Measurements from ENCODE around the gene HEATR9.
A peak's percentile ranks its signal among the peaks of the same experiment; 100 is the strongest.

Gene HEATR9

DNA sequence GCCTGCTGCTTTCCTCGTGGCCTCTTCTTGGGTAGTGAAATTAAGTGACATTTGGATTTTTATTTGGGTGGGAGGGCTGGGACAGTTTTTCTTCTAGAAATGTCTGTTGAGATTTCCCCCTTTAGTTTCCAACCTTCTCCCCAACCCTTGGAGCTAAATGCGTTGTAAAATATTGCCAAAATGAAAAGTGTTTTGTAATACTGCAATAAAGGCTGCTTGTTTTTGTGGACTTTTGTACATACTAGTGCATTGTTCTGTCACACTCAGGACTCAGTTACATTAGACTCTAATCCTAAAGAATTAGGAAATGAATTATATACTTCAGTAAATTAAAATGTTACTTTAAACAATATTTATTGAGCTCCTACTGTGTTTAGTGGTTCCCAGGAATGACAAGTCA lies 21.7 kb downstream of the HEATR9 start:
- no peak for TF ChIP-seq CTCF (IDR thresholded peaks at IDR 0.05; ENCODE audit: control insufficient read depth, insufficient read depth, low read depth, low read length, missing control alignments)
- no peak overlapping the region for H3K4me3 ChIP-seq (ENCODE audit: control insufficient read depth, low read depth, low read length)

GRCh38 chr17:35846055-35846809 lies 22.5 kb downstream of the HEATR9 start:
- peak; percentile 17 for DNase-seq (ENCODE audit: low read depth)
- H3K4me3 ChIP-seq (ENCODE audit: control insufficient read depth, low read depth, low read length) = no peak overlapping the region
- TF ChIP-seq CTCF (IDR thresholded peaks at IDR 0.05; ENCODE audit: control insufficient read depth, insufficient read depth, low read depth, low read length, missing control alignments) = no peak

More for the DNA sequence above, 21.7 kb downstream of the HEATR9 start:
- DNase-seq (ENCODE audit: low read depth) = no peak

DNA sequence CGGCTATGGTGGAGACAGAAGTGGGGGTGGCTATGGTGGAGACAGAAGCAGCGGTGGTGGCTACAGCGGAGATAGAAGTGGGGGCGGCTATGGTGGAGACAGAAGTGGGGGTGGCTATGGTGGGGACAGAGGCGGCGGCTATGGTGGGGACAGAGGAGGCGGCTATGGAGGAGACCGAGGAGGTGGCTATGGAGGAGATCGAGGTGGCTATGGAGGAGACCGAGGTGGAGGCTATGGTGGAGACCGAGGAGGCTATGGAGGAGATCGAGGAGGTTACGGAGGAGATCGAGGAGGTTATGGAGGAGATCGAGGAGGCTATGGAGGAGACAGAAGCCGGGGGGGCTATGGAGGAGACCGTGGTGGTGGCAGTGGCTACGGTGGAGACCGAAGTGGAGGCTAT lies 24.1 kb downstream of the HEATR9 start:
- DNase-seq (ENCODE audit: low read depth) = no peak
- TF ChIP-seq CTCF (IDR thresholded peaks at IDR 0.05; ENCODE audit: control insufficient read depth, insufficient read depth, low read depth, low read length, missing control alignments) = no peak

DNA sequence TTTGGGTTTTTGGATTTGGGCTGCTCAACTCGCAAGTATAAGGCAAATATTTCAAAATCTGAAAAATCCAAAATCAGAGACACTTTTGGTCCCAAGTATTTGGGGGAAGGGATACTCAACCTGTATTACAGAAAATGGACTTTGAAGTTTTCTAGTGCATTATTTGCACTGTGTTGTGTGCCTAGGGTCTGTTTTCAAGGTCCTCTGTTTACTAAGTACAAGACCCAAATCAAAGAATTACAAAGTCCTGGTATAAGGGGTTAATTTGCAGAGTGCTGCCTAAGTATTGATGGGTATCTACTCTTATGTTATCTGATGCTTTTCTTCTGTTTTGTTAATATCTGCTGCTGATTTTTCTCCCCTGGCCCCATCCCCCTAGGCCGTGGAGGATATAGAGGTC lies 25.0 kb downstream of the HEATR9 start:
- no peak for DNase-seq (ENCODE audit: low read depth)
- TF ChIP-seq CTCF (IDR thresholded peaks at IDR 0.05; ENCODE audit: control insufficient read depth, insufficient read depth, low read depth, low read length, missing control alignments) = no peak
- H3K4me3 ChIP-seq (ENCODE audit: control insufficient read depth, low read depth, low read length) = no peak overlapping the region

More for the DNA sequence above, 24.1 kb downstream of the HEATR9 start:
- H3K4me3 ChIP-seq (ENCODE audit: control insufficient read depth, low read depth, low read length) = no peak overlapping the region

DNA sequence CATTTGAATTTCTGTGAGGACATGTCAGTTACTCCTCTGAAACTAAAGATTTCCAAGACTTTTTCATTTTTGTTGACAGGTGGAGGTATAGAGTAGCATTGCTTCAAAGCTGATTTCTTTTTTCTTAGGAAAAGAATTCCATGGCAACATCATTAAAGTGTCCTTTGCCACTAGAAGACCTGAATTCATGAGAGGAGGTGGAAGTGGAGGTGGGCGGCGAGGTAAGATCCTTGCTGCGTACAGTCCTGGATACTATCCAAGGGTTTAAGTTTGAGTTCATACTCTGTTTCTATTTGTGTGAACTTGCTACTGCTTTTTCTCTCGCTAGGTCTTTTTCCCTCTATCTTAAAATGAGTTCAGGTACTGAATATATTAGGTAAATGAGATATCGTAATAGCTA lies 26.5 kb downstream of the HEATR9 start:
- H3K4me3 ChIP-seq (ENCODE audit: control insufficient read depth, low read depth, low read length) = no peak overlapping the region
- no peak for DNase-seq (ENCODE audit: low read depth)
- TF ChIP-seq CTCF (IDR thresholded peaks at IDR 0.05; ENCODE audit: control insufficient read depth, insufficient read depth, low read depth, low read length, missing control alignments) = no peak

DNA sequence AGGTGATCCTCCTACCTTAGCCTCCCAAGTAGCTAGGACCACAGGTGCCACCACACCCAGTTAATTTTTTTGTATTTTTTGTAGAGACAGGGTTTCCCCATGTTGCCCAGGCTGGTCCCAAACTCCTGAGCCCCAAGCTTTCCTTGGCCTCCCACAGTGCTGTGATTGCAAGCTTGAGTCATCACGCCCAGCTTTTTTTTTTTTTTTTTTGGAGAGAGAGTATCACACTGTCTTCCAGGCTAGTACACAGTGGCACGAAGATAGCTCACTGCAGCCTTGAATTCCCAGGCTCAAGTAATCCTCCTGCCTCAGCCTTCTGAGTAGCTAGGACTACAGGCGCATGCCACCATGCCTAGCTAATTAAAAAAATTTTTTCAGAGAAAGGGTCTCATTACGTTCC lies 27.2 kb downstream of the HEATR9 start:
- no peak for TF ChIP-seq CTCF (IDR thresholded peaks at IDR 0.05; ENCODE audit: control insufficient read depth, insufficient read depth, low read depth, low read length, missing control alignments)
- no peak overlapping the region for H3K4me3 ChIP-seq (ENCODE audit: control insufficient read depth, low read depth, low read length)
- DNase-seq (ENCODE audit: low read depth) = no peak

Data from AG09309 (cell line).